KBM-7 (cell line): ENCODE data around the gene HSPB1.

ENCODE experiments used
- DNase-seq: peaks from one replicate; pipeline ENCODE4 v3.0.0-alpha.2; 2015
- in situ Hi-C: fragments of 300-500 bp; cut with MboI; formaldehyde crosslinking; loops from 2 replicates; pipeline ENCODE4 v1.14.3; 2020; ENCODE audit warnings: low sequenced_read_pairs, low pct_unique_long_range_greater_than_20kb, mixed read lengths

HSPB1 gene

GRCh38 chr7:76351372-76351771, 48.9 kb downstream of the HSPB1 start:
- in situ Hi-C loops = no loop called here
- DNase-seq = no peak

- in situ Hi-C loops = no loop called here
Measured at GRCh38 chr7:76352193-76352592, 49.7 kb downstream of the HSPB1 start.

GRCh38 chr7:76353744-76354143, 51.3 kb downstream of the HSPB1 start:
- in situ Hi-C loops = no loop called here
- no peak for DNase-seq

More at GRCh38 chr7:76352193-76352592, 49.7 kb downstream of the HSPB1 start:
- no peak for DNase-seq
